ENCODE data around the gene TEX264.

Gene TEX264

GRCh38 chr3:51698209-51698608 lies 27.2 kb downstream of the TEX264 start:
- no peak for DNase-seq (ENCODE audit: low read depth)
- no peak for TF ChIP-seq CTCF (conservative IDR thresholded peaks at IDR 0.05; ENCODE audit: low read depth, low read length)
- no peak overlapping the region for H3K4me3 ChIP-seq (ENCODE audit: low read length)

GRCh38 chr3:51700403-51700802 lies 29.4 kb downstream of the TEX264 start:
- TF ChIP-seq CTCF (conservative IDR thresholded peaks at IDR 0.05; ENCODE audit: low read depth, low read length), result no peak
- no peak for DNase-seq (ENCODE audit: low read depth)
- no peak overlapping the region for H3K4me3 ChIP-seq (ENCODE audit: low read length)

- H3K4me3 ChIP-seq (ENCODE audit: low read length), result no peak overlapping the region
- no peak for TF ChIP-seq CTCF (conservative IDR thresholded peaks at IDR 0.05; ENCODE audit: low read depth, low read length)
- no peak for DNase-seq (ENCODE audit: low read depth)
These were observed 31.1 kb downstream of the TEX264 start for GRCh38 chr3:51702156-51702555.

GRCh38 chr3:51703068-51703760 lies 32.2 kb downstream of the TEX264 start:
- no peak for DNase-seq (ENCODE audit: low read depth)
- no peak overlapping the region for H3K4me3 ChIP-seq (ENCODE audit: low read length)
- TF ChIP-seq CTCF (conservative IDR thresholded peaks at IDR 0.05; ENCODE audit: low read depth, low read length), result no peak

GRCh38 chr3:51703761-51704510 lies 32.9 kb downstream of the TEX264 start:
- DNase-seq (ENCODE audit: low read depth), result no peak
- TF ChIP-seq CTCF (conservative IDR thresholded peaks at IDR 0.05; ENCODE audit: low read depth, low read length), result no peak
- no peak overlapping the region for H3K4me3 ChIP-seq (ENCODE audit: low read length)

- TF ChIP-seq CTCF (conservative IDR thresholded peaks at IDR 0.05; ENCODE audit: low read depth, low read length), result no peak
- no peak overlapping the region for H3K4me3 ChIP-seq (ENCODE audit: low read length)
- DNase-seq (ENCODE audit: low read depth), result no peak
These were observed 33.5 kb downstream of the TEX264 start for GRCh38 chr3:51704511-51704950.
